ENCODE results near the gene GPR153. TPM values are rescaled to one million over a fixed set of nuclear protein-coding genes. Genes with fewer than 3 reads are reported as not detected.

GPR153 gene
- total and polyA plus RNA-seq, 2 of the 8 experiments (the other 6 are each of a cell fraction or from before 2014, with no cell fraction given) = 5.7 to 8.1 TPM

GRCh38 chr1:6222636-6223035 is 38.3 kb downstream of the GPR153 start:
- H3K27ac ChIP-seq (ENCODE audit: low read depth, low read length) = no peak overlapping the region
- POLR2A ChIA-PET (ENCODE audit: partially characterized antibody) = interaction anchor here (1.6 to 5.1 kb wide), 5 partner anchors 8 to 20 kb away, joined by 5 to 28 read pairs (median 8); no protein-coding TSS in a partner anchor
- peaks cover 9 to 50% (median 26%) of the 10 kb centered on the region in 4 experiments; a peak in 7 of 8 replicates for H3K36me3 ChIP-seq (ENCODE audit: control insufficient read depth in 2 of 4, insufficient read depth in 4 of 4, low read length in 3 of 4)
- TF ChIP-seq TEAD4 (IDR thresholded peaks at IDR 0.05; ENCODE audit: low read depth, low read length) (no peak), ZNF274 (IDR thresholded peaks at IDR 0.05; ENCODE audit: borderline replicate concordance, extremely low read depth, low read length) (no peak), HDAC6 (IDR thresholded peaks at IDR 0.05; ENCODE audit: low read depth, low read length) (no peak), SP2 (IDR thresholded peaks at IDR 0.05; ENCODE audit: low read length) (no peak), KDM1A (IDR thresholded peaks at IDR 0.05; ENCODE audit: borderline replicate concordance, low read length) (no peak), BRCA1 (IDR thresholded peaks at IDR 0.05; ENCODE audit: low read depth, low read length) (no peak), TAF7 (optimal IDR thresholded peaks at IDR 0.05; ENCODE audit: borderline replicate concordance, low read depth, low read length) (no peak), MAFK (IDR thresholded peaks at IDR 0.05; ENCODE audit: low read depth, low read length) (no peak), SIRT6 (IDR thresholded peaks at IDR 0.05; ENCODE audit: low read length) (no peak), NANOG (IDR thresholded peaks at IDR 0.05; ENCODE audit: insufficient read depth, low read depth, low read length, poor library complexity, severe bottlenecking) (no peak), RXRA (IDR thresholded peaks at IDR 0.05; ENCODE audit: insufficient read depth, low read depth, low read length) (no peak), SUZ12 (IDR thresholded peaks at IDR 0.05; ENCODE audit: low read length) (no peak)
- TF ChIP-seq, protein P1, sequence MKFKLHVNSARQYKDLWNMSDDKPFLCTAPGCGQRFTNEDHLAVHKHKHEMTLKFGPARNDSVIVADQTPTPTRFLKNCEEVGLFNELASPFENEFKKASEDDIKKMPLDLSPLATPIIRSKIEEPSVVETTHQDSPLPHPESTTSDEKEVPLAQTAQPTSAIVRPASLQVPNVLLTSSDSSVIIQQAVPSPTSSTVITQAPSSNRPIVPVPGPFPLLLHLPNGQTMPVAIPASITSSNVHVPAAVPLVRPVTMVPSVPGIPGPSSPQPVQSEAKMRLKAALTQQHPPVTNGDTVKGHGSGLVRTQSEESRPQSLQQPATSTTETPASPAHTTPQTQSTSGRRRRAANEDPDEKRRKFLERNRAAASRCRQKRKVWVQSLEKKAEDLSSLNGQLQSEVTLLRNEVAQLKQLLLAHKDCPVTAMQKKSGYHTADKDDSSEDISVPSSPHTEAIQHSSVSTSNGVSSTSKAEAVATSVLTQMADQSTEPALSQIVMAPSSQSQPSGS (IDR thresholded peaks at IDR 0.05; ENCODE audit: low read length) = no peak

More at GRCh38 chr1:6222636-6223035, 38.3 kb downstream of the GPR153 start:
- Histone ChIP-seq H2AFZ (ENCODE audit: low read length) (no peak overlapping the region), H3K4me1 (replicated peaks in 1 of 4; ENCODE audit: control insufficient read depth in 3 of 4, insufficient read depth in 4 of 4, low read length in 3 of 4) (no peaks in the 10 kb centered on the region; a peak in 1 of 7 replicates), H4K5ac (ENCODE audit: insufficient read length, low read depth, low read length) (no peak overlapping the region), H3K4ac (replicated peaks; ENCODE audit: insufficient read length, low read depth, low read length) (no peak overlapping the region), H2BK15ac (ENCODE audit: low read length) (no peak overlapping the region), H4K91ac (replicated peaks; ENCODE audit: insufficient read length, low read length) (no peak overlapping the region), H3K27me3 (replicated peaks in 1 of 4; ENCODE audit: control insufficient read depth in 3 of 4, extremely low read depth in 1 of 4, insufficient read depth in 3 of 4, low read length in 3 of 4) (no peaks in the 10 kb centered on the region), H3K56ac (replicated peaks; ENCODE audit: insufficient read length, low read depth, low read length) (no peak overlapping the region), H3K9ac (replicated peaks in 1 of 4; ENCODE audit: extremely low read depth in 1 of 4, low read depth in 3 of 4, low read length in 3 of 4) (no peak overlapping the region), H4K8ac (ENCODE audit: extremely low read depth, insufficient read depth, low read length) (no peak overlapping the region), H3K18ac (ENCODE audit: extremely low read depth, low read length) (no peak overlapping the region), H3K9me3 (ENCODE audit: insufficient read depth in 2 of 2, low read depth in 1 of 2, low read length in 1 of 2) (no peaks in the 10 kb centered on the region), H2BK5ac (ENCODE audit: low read depth, low read length) (no peak overlapping the region), H3K23me2 (ENCODE audit: low read depth, low read length) (no peaks in the 10 kb centered on the region), H2BK120ac (replicated peaks; ENCODE audit: low read depth, low read length) (no peak overlapping the region), H3K4me3 (ENCODE audit: extremely low read depth in 1 of 4, insufficient read depth in 2 of 4, low read depth in 3 of 4, low read length in 4 of 4) (no peak overlapping the region), H2BK12ac (ENCODE audit: low read depth, low read length) (no peak overlapping the region), H3K79me2 (ENCODE audit: control insufficient read depth in 1 of 2, insufficient read depth in 2 of 2, low read length in 2 of 2) (0 out of 4 replicates have a peak, but pooled peaks cover 0 to 2% of the 10 kb centered on the region in 2 experiments), H4K20me1 (replicated peaks in 1 of 2; ENCODE audit: control insufficient read depth in 1 of 2, insufficient read depth in 2 of 2, low read length in 2 of 2) (peaks cover 6 to 19% of the 10 kb centered on the region in 2 experiments), H3K4me2 (ENCODE audit: insufficient read depth in 1 of 2, low read depth in 2 of 2, low read length in 2 of 2) (no peak overlapping the region), H2BK20ac (ENCODE audit: low read length) (no peak overlapping the region), H3K79me1 (ENCODE audit: low read depth, low read length) (peaks cover 5% of the 10 kb centered on the region), H3K14ac (ENCODE audit: insufficient read length) (no peak overlapping the region), H2AK5ac (ENCODE audit: low read depth, low read length) (no peak overlapping the region), H3K23ac (ENCODE audit: insufficient read length) (no peak overlapping the region)
- WGBS, 2 experiments (ENCODE audit: extremely low coverage in 1 of 2, insufficient coverage in 1 of 2, insufficient read length in 1 of 2, insufficient replicate concordance in 2 of 2, low coverage in 1 of 2, low lambda C conversion rate in 2 of 2, missing lambda C conversion rate in 1 of 2) = 92% methylated on average over 6 of the region's 6 CpGs; no CpG with 5 or more reads in 1 of the 2 experiments
- DNase-seq (ENCODE audit: low read depth in 1 of 2, low spot score in 2 of 2) (no peak), FAIRE-seq (no peak)
- CTCF ChIA-PET (ENCODE audit: partially characterized antibody) = interaction anchor here (1.4 to 10.4 kb wide), 4 partner anchors 13 to 24 kb away, joined by 4 to 74 read pairs (median 8); partner anchors contain the start of gene RNF207

Data from H1 (cell line).